ENCODE results near the gene PLA2G2D.
A peak's percentile ranks its signal among the peaks of the same experiment; 100 is the strongest.

Gene PLA2G2D

DNA sequence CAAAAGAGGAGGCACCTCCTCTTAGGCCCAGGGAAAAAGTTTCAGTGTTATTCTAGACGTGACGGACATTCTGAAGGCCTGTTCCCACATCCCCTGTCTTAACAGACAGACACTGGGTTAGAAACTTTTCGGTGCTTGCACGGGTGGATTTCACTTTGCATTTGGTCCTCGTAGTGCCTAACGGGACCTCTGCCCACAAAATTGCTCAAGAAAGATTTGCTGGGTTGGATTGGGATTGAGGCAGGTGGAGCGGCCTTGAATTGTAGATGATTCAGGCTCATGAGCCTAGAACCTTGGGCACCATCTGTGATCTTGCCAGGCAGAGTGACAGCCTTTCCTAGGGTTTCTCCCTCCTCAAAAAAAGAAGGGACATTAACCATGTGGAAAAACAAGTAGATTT is 46.6 kb downstream of the PLA2G2D start:
- Histone ChIP-seq H3K27me3 (replicated peaks; ENCODE audit: control insufficient read depth, insufficient read depth, low read length) (no peaks in the 10 kb centered on the region), H3K4me3 (ENCODE audit: low read length) (no peak overlapping the region), H3K4me1 (ENCODE audit: control insufficient read depth, insufficient read depth, low read length) (peaks cover 49% of the 10 kb centered on the region), H3K36me3 (ENCODE audit: control insufficient read depth, insufficient read depth, low read length, severe bottlenecking) (no peaks in the 10 kb centered on the region), H3K9me3 (ENCODE audit: control insufficient read depth, low read length) (no peaks in the 10 kb centered on the region), H3K9ac (ENCODE audit: low read length) (no peak overlapping the region)
- no peak for DNase-seq (ENCODE audit: low read depth)

DNA sequence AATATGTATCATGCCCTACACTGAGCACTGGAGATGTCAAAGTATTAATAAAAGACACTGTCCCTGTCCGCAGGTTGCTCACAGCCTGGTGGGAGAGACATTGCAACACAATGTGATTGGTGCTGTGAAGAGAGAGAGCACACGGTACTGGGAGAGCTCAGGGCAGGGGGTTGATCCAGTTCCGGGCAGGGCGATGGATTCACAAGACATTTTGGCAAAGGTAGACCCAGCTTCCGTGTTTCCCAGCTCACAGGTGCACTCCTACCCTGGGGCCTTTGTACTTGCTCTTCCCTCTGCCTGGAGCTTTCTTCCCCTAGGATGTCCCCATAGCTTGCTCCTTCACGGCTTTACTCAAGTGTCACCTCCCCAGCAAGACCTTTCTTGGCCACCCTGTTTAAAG is 47.9 kb downstream of the PLA2G2D start:
- H3K9me3 ChIP-seq (ENCODE audit: control insufficient read depth, low read length): no peaks in the 10 kb centered on the region
- no peaks in the 10 kb centered on the region for H3K27me3 ChIP-seq (replicated peaks; ENCODE audit: control insufficient read depth, insufficient read depth, low read length)
- no peak overlapping the region for H3K4me3 ChIP-seq (ENCODE audit: low read length)
- DNase-seq (ENCODE audit: low read depth): no peak
- peaks cover 49% of the 10 kb centered on the region for H3K4me1 ChIP-seq (ENCODE audit: control insufficient read depth, insufficient read depth, low read length)
- no peak overlapping the region for H3K9ac ChIP-seq (ENCODE audit: low read length)
- H3K36me3 ChIP-seq (ENCODE audit: control insufficient read depth, insufficient read depth, low read length, severe bottlenecking): no peaks in the 10 kb centered on the region

DNA sequence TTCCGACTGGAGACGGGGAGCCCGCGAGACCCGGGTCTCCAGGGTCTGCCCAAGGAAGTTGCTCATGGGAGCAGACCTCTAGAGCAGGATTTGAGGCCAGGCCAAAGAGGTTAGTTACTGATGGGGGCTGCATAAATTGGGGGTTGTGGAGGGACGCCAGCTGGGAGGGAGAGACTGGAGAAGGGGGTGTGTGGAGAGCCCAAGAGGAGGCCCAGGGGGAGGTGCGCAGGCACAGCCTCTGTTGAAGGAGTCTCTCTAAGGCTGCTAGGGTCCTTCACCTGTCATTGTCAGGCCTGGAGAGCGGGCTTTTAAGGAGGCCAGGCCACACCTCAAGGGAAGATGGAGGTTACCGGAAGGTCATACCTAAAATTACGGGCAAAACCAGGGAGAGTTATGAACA is 49.0 kb downstream of the PLA2G2D start:
- Histone ChIP-seq H3K4me3 (ENCODE audit: low read length) (peak overlapping the region; percentile 65), H3K4me1 (ENCODE audit: control insufficient read depth, insufficient read depth, low read length) (peaks cover 47% of the 10 kb centered on the region), H3K9me3 (ENCODE audit: control insufficient read depth, low read length) (no peaks in the 10 kb centered on the region), H3K36me3 (ENCODE audit: control insufficient read depth, insufficient read depth, low read length, severe bottlenecking) (no peaks in the 10 kb centered on the region), H3K27me3 (replicated peaks; ENCODE audit: control insufficient read depth, insufficient read depth, low read length) (no peaks in the 10 kb centered on the region), H3K9ac (ENCODE audit: low read length) (peak overlapping the region; percentile 65)
- DNase-seq (ENCODE audit: low read depth): no peak

DNA sequence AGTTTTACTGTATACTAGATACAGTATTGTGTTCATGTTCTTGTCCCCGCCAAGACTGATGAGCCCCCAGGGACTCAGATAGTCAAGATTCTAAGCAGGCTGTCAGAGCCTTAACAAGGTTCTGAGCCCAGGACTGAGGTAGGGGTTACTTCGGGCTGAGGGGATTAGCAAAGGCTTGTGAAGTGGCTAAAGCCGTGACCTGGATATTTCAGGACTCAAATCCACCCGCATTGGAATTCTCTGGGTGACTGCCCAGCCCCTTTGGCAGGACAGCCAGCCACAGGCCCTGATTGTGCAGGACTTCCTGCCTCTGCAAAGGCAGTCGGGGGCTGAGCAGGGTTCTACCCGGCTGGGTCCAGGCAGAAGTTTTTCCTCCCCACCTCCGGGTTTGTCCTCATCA is 49.5 kb downstream of the PLA2G2D start, which contains the start of gene PLA2G5:
TSS of gene PLA2G5 (plus strand) at position 321 of the 400 bp plus-strand sequence. CDS start 14,637 bp downstream, outside the sequence.
- no peaks in the 10 kb centered on the region for H3K36me3 ChIP-seq (ENCODE audit: control insufficient read depth, insufficient read depth, low read length, severe bottlenecking)
- no peaks in the 10 kb centered on the region for H3K9me3 ChIP-seq (ENCODE audit: control insufficient read depth, low read length)
- no peaks in the 10 kb centered on the region for H3K27me3 ChIP-seq (replicated peaks; ENCODE audit: control insufficient read depth, insufficient read depth, low read length)
- peak within 1 kb of the TSS; percentile 65 for H3K4me3 ChIP-seq (ENCODE audit: low read length)
- peaks cover 42% of the 10 kb centered on the region for H3K4me1 ChIP-seq (ENCODE audit: control insufficient read depth, insufficient read depth, low read length)
- DNase-seq (ENCODE audit: low read depth): peak; percentile 9
- peak within 1 kb of the TSS; percentile 65 for H3K9ac ChIP-seq (ENCODE audit: low read length)

DNA sequence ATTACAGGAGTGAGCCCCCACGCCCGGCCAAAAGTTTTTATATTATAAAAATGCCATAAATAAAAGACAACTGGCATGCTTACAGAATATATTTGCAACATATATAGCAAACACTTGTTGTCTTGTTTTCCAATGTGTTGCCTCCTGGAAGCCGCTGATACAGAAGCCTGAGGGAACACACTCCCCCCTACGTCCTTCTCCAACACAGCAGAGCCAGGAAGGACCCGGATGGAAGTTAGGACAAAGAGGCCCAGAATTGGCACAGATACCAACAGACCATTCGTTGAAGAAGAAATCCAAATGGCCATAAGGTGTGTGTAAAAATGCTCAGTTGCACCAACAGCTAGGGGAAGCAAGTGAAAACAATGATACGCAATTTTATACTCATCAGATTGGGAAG is 50.6 kb downstream of the PLA2G2D start:
- no peak for DNase-seq (ENCODE audit: low read depth)
- H3K36me3 ChIP-seq (ENCODE audit: control insufficient read depth, insufficient read depth, low read length, severe bottlenecking): no peaks in the 10 kb centered on the region
- H3K27me3 ChIP-seq (replicated peaks; ENCODE audit: control insufficient read depth, insufficient read depth, low read length): no peaks in the 10 kb centered on the region
- H3K4me1 ChIP-seq (ENCODE audit: control insufficient read depth, insufficient read depth, low read length): peaks cover 34% of the 10 kb centered on the region
- H3K4me3 ChIP-seq (ENCODE audit: low read length): no peak overlapping the region
- H3K9ac ChIP-seq (ENCODE audit: low read length): no peak overlapping the region
- H3K9me3 ChIP-seq (ENCODE audit: control insufficient read depth, low read length): no peaks in the 10 kb centered on the region

DNA sequence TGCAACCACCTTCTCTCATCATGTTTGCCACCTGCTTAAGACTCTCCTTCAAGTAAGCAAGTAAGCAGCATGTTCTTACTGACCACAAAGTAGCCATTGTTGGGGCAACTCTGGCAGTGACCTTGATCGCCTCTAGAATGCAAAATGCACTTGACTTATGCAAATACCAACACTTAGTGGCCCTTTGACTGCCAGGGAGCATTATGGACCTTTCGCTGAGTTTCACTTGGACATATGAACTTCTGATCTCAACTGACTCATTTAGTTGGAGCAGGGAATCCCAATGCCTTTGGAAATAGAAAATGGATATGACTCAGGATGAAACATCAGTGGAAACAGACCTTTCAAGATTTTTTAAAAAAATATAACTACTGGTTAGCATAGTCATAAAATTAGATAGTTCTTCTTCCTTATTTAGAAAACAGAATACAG is 55.5 kb downstream of the PLA2G2D start:
- H3K9me3 ChIP-seq (ENCODE audit: control insufficient read depth, low read length): no peaks in the 10 kb centered on the region
- H3K9ac ChIP-seq (ENCODE audit: low read length): no peak overlapping the region
- no peaks in the 10 kb centered on the region for H3K27me3 ChIP-seq (replicated peaks; ENCODE audit: control insufficient read depth, insufficient read depth, low read length)
- DNase-seq (ENCODE audit: low read depth): peak; percentile 5
- H3K4me1 ChIP-seq (ENCODE audit: control insufficient read depth, insufficient read depth, low read length): peaks cover 10% of the 10 kb centered on the region
- no peak overlapping the region for H3K4me3 ChIP-seq (ENCODE audit: low read length)
- H3K36me3 ChIP-seq (ENCODE audit: control insufficient read depth, insufficient read depth, low read length, severe bottlenecking): no peaks in the 10 kb centered on the region
